IMR-90 (cell line): ENCODE results near the gene DUSP7. TPM values are rescaled to one million over a fixed set of nuclear protein-coding genes. Genes with fewer than 3 reads are reported as not detected.

Experiments used
- ATAC-seq: fragments of 200-7000 bp; cut with Tn5 transposase; 2 replicates; pipeline ENCODE4 v1.9.1; 2020; ENCODE audit warnings: low read depth, mild to moderate bottlenecking, moderate library complexity
- BruUV-seq: library from RNA; stranded (reverse); fragments of 400-500 nt; replicated peaks from 2 replicates; lab custom pipeline; 2021; lab: Mats Ljungman, UMichigan
- CTCF ChIA-PET: fragments of 300-600 bp; formaldehyde crosslinking; extraction: SDS; loops from one replicate; lab custom pipeline; 2021; ENCODE audit warnings: antibody characterized with exemption; lab: Yijun Ruan, JAX
- POLR2A ChIA-PET: fragments of 300-600 bp; sonication (Branson Sonifier 250); formaldehyde crosslinking; loops from one replicate; lab custom pipeline; 2022; ENCODE audit warnings: antibody characterized with exemption; ENCODE audit not compliant: unreplicated experiment; lab: Charles Lee
- DNase-seq: peaks from one replicate; pipeline ENCODE4 v3.0.0; 2013
- H2AFZ ChIP-seq: replicated peaks from 2 replicates; pipeline ENCODE3; 2013; ENCODE audit warnings: low read length, mild to moderate bottlenecking; ENCODE audit not compliant: poor library complexity
- H2AK5ac ChIP-seq: 2 replicates; pipeline ENCODE4 v1.6.1; 2013; ENCODE audit warnings: low read depth, low read length, inconsistent platforms
- H2AK9ac ChIP-seq: replicated peaks from 2 replicates; pipeline ENCODE3; 2013; ENCODE audit warnings: mild to moderate bottlenecking, low read depth, low read length, moderate library complexity; ENCODE audit not compliant: poor library complexity
- H2BK120ac ChIP-seq: 2 replicates; pipeline ENCODE4 v1.6.1; 2013; ENCODE audit warnings: low read depth, low read length, inconsistent platforms
- H2BK15ac ChIP-seq: 3 replicates; pipeline ENCODE4 v1.6.1; 2013; ENCODE audit warnings: low read depth, low read length, inconsistent platforms
- H2BK20ac ChIP-seq: 2 replicates; pipeline ENCODE4 v1.6.1; 2013; ENCODE audit warnings: low read depth, mild to moderate bottlenecking, inconsistent platforms, low read length, moderate library complexity
- H2BK5ac ChIP-seq: 2 replicates; pipeline ENCODE4 v1.6.1; 2013; ENCODE audit warnings: mild to moderate bottlenecking, low read depth, low read length, inconsistent platforms; ENCODE audit not compliant: poor library complexity, severe bottlenecking
- H3K14ac ChIP-seq: replicated peaks from 2 replicates; pipeline ENCODE4 v1.6.1; 2013; ENCODE audit warnings: low read depth, low read length, inconsistent platforms
- H3K18ac ChIP-seq: 2 replicates; pipeline ENCODE4 v1.6.1; 2013; ENCODE audit warnings: low read depth, low read length, control low read depth
- H3K23ac ChIP-seq: 2 replicates; pipeline ENCODE4 v1.6.1; 2013; ENCODE audit warnings: low read depth, low read length, inconsistent platforms
- H3K27ac ChIP-seq: 2 replicates; pipeline ENCODE4 v1.5.1; 2013; ENCODE audit warnings: mild to moderate bottlenecking, control low read depth, low read length; ENCODE audit not compliant: insufficient read depth
- H3K27me3 ChIP-seq: 2 replicates; pipeline ENCODE4 v1.6.1; 2013; ENCODE audit warnings: low read length; ENCODE audit not compliant: control insufficient read depth, insufficient read depth
- H3K36me3 ChIP-seq: 2 replicates; pipeline ENCODE4 v1.6.1; 2013; ENCODE audit warnings: low read length, mixed read lengths; ENCODE audit not compliant: control insufficient read depth, insufficient read depth
- H3K4ac ChIP-seq: 2 replicates; pipeline ENCODE4 v1.6.1; 2013; ENCODE audit warnings: low read depth, low read length, inconsistent platforms
- H3K4me1 ChIP-seq: 2 replicates; pipeline ENCODE4 v1.6.1; 2013; ENCODE audit warnings: low read length, mixed read lengths; ENCODE audit not compliant: control insufficient read depth, insufficient read depth
- H3K4me2 ChIP-seq: 2 replicates; pipeline ENCODE4 v1.6.1; 2013; ENCODE audit warnings: low read depth, mild to moderate bottlenecking, control low read depth, low read length, moderate library complexity
- H3K4me3 ChIP-seq: 2 replicates; pipeline ENCODE4 v1.5.1; 2013; ENCODE audit warnings: low read depth, mild to moderate bottlenecking, control low read depth, low read length, moderate library complexity; ENCODE audit not compliant: insufficient read depth
- H3K56ac ChIP-seq: 2 replicates; pipeline ENCODE4 v1.6.1; 2013; ENCODE audit warnings: low read length, inconsistent platforms; ENCODE audit not compliant: insufficient read depth; ENCODE audit errors: extremely low read depth
- H3K79me1 ChIP-seq, 2 experiments: 2 replicates each; pipeline ENCODE4 v1.6.1; 2013; ENCODE audit warnings: low read length in 2 of 2, inconsistent platforms in 1 of 2, low read depth in 1 of 2
- H3K9ac ChIP-seq: 2 replicates; pipeline ENCODE4 v1.6.1; 2013; ENCODE audit warnings: low read depth, low read length, control low read depth
- H3K9me1 ChIP-seq: 2 replicates; pipeline ENCODE4 v1.6.1; 2013; ENCODE audit warnings: low read length, inconsistent platforms; ENCODE audit not compliant: insufficient read depth
- H3K9me3 ChIP-seq: 2 replicates; pipeline ENCODE4 v1.6.1; 2013; ENCODE audit warnings: low read length; ENCODE audit not compliant: control insufficient read depth, insufficient read depth
- H4K20me1 ChIP-seq: 2 replicates; pipeline ENCODE4 v1.6.1; 2013; ENCODE audit warnings: low read length, inconsistent platforms; ENCODE audit not compliant: insufficient read depth
- H4K5ac ChIP-seq: 2 replicates; pipeline ENCODE4 v1.6.1; 2013; ENCODE audit warnings: mild to moderate bottlenecking, low read depth, low read length, control low read depth
- H4K8ac ChIP-seq, 2 experiments: 2 replicates each; pipeline ENCODE4 v1.6.1; 2013; ENCODE audit warnings: low read depth in 2 of 2, low read length in 2 of 2, control low read depth in 1 of 2, inconsistent platforms in 1 of 2
- H4K91ac ChIP-seq: 2 replicates; pipeline ENCODE4 v1.6.1; 2013; ENCODE audit warnings: low read depth, low read length, inconsistent platforms; ENCODE audit not compliant: insufficient read depth
- BHLHE40 ChIP-seq: fragments of 150-350 bp; IDR thresholded peaks from 2 replicates; pipeline ENCODE4 v1.6.1; 2016; ENCODE audit warnings: mild to moderate bottlenecking, low read depth, low read length
- CEBPB ChIP-seq: IDR thresholded peaks from 2 replicates; pipeline ENCODE4 v1.6.1; 2012; ENCODE audit warnings: low read depth, low read length, improper control_type of control experiment
- CHD1 ChIP-seq: IDR thresholded peaks from 2 replicates; pipeline ENCODE4 v1.6.1; 2012; ENCODE audit warnings: low read depth, low read length, improper control_type of control experiment
- CTCF ChIP-seq: conservative IDR thresholded peaks from 2 replicates; pipeline ENCODE4 v1.5.1; 2012; ENCODE audit warnings: mild to moderate bottlenecking, low read depth, low read length, improper control_type of control experiment
- ELK1 ChIP-seq: fragments of 150-350 bp; IDR thresholded peaks from 2 replicates; pipeline ENCODE4 v1.6.1; 2016; ENCODE audit warnings: low read depth, mild to moderate bottlenecking, low read length, moderate library complexity, borderline replicate concordance
- FOS ChIP-seq: fragments of 150-350 bp; IDR thresholded peaks from 2 replicates; pipeline ENCODE4 v1.6.1; 2016; ENCODE audit warnings: low read depth, low read length
- MAFK ChIP-seq: IDR thresholded peaks from 2 replicates; pipeline ENCODE4 v1.6.1; 2012; ENCODE audit warnings: low read depth, low read length, improper control_type of control experiment
- MAZ ChIP-seq: IDR thresholded peaks from 2 replicates; pipeline ENCODE4 v1.6.1; 2012; ENCODE audit warnings: low read depth, mild to moderate bottlenecking, low read length, improper control_type of control experiment, moderate library complexity, borderline replicate concordance
- MXI1 ChIP-seq: IDR thresholded peaks from 2 replicates; pipeline ENCODE4 v1.6.1; 2012; ENCODE audit warnings: low read depth, mild to moderate bottlenecking, low read length, moderate library complexity, borderline replicate concordance
- POLR2A ChIP-seq: IDR thresholded peaks from 2 replicates; pipeline ENCODE4 v1.6.1; 2012; ENCODE audit warnings: mild to moderate bottlenecking, low read depth, low read length
- RAD21 ChIP-seq: IDR thresholded peaks from 2 replicates; pipeline ENCODE4 v1.6.1; 2012; ENCODE audit warnings: low read length, improper control_type of control experiment
- RCOR1 ChIP-seq: IDR thresholded peaks from 2 replicates; pipeline ENCODE4 v1.6.1; 2012; ENCODE audit warnings: mild to moderate bottlenecking, low read length, improper control_type of control experiment; ENCODE audit not compliant: insufficient replicate concordance
- RFX5 ChIP-seq: IDR thresholded peaks from 2 replicates; pipeline ENCODE4 v1.8.0; 2012; ENCODE audit warnings: low read depth, mild to moderate bottlenecking, low read length, moderate library complexity
- SMC3 ChIP-seq: fragments of 150-350 bp; IDR thresholded peaks from 2 replicates; pipeline ENCODE4 v1.6.1; 2016; ENCODE audit warnings: low read depth, mild to moderate bottlenecking, antibody characterized with exemption, low read length, moderate library complexity
- USF2 ChIP-seq: fragments of 150-350 bp; IDR thresholded peaks from 2 replicates; pipeline ENCODE4 v1.6.1; 2017; ENCODE audit warnings: mild to moderate bottlenecking, antibody characterized with exemption, low read length, low read depth
- WGBS, 2 experiments: methylation state at CpG; one replicate each; pipeline versions ENCODE4 v1.1.5 to v1.1.7; 2013; ENCODE audit warnings: missing lambda C conversion rate in 2 of 2; ENCODE audit not compliant: insufficient read length in 1 of 2; ENCODE audit errors: extremely low coverage in 2 of 2; 5-methylcytosine and 5-hydroxymethylcytosine counted together
- dilution Hi-C: fragments of 300-500 bp; cut with HindIII; formaldehyde crosslinking; loops from one replicate; pipeline ENCODE4 v1.14.3; 2018; ENCODE audit warnings: low sequenced_read_pairs; ENCODE audit not compliant: unreplicated experiment
- in situ Hi-C: fragments of 300-500 bp; cut with MboI; formaldehyde crosslinking; loops from 3 replicates; pipeline ENCODE4 v1.14.3; 2019; ENCODE audit warnings: low sequenced_read_pairs, inconsistent platforms, mixed read lengths
- intact Hi-C: fragments of 100-400 bp; cut with micrococcal nuclease; formaldehyde crosslinking; loops from 2 replicates; pipeline ENCODE4 v1.10.0; 2022
- polyA plus RNA-seq, 3 experiments: library from polyadenylated mRNA; depleted of rRNA; stranded (reverse); fragments of >200 nt; gene quantifications; 2 replicates each; pipeline ENCODE4 v1.2.3, GENCODE V29; 2012; ENCODE audit warnings: low replicate concordance in 1 of 3
- total RNA-seq: library from RNA; depleted of rRNA; stranded (reverse); fragments of >200 nt; gene quantifications from 2 replicates; pipeline ENCODE4 v1.2.3, GENCODE V29; 2012

The DUSP7 gene
- total and polyA plus RNA-seq, 2 of the 4 experiments (the other 2 are of a cell fraction): 9.3 to 24.0 TPM

- H3K36me3 ChIP-seq: no peaks in the 10 kb centered on the region
- H2BK5ac ChIP-seq: no peak overlapping the region
- H3K9me1 ChIP-seq: peaks cover 13% of the 10 kb centered on the region; the same call in 1 of the 2 replicates
- H3K27me3 ChIP-seq: no peaks in the 10 kb centered on the region
- no peaks in the 10 kb centered on the region for H4K20me1 ChIP-seq
- H3K27ac ChIP-seq: no peak overlapping the region
- ATAC-seq (no peak), DNase-seq (no peak)
- no peak overlapping the region for H4K5ac ChIP-seq
- H3K9ac ChIP-seq: no peak overlapping the region
- H4K91ac ChIP-seq: no peak overlapping the region
- H2BK20ac ChIP-seq: no peak overlapping the region
- no TSS peak for BruUV-seq
- no peak overlapping the region for H2AK9ac ChIP-seq
- H3K4me2 ChIP-seq: no peak overlapping the region
- H3K56ac ChIP-seq: no peak overlapping the region
- H3K9me3 ChIP-seq: no peaks in the 10 kb centered on the region
- H3K4ac ChIP-seq: no peak overlapping the region
- intact Hi-C loops (no loop called here), dilution Hi-C loops (no loop called here), in situ Hi-C loops (no loop called here)
- no peak overlapping the region for H3K23ac ChIP-seq
- no peak overlapping the region for H3K4me3 ChIP-seq
- H2BK15ac ChIP-seq: no peak overlapping the region
- H3K14ac ChIP-seq: no peak overlapping the region
- peaks cover 10% of the 10 kb centered on the region for H3K4me1 ChIP-seq
- no peak overlapping the region for H2AFZ ChIP-seq
- TF ChIP-seq CEBPB (no peak), FOS (no peak), RCOR1 (no peak), MAZ (no peak), USF2 (no peak), RAD21 (no peak), ELK1 (no peak), RFX5 (no peak), CTCF (no peak), POLR2A (no peak), MAFK (no peak), MXI1 (no peak), SMC3 (no peak), BHLHE40 (no peak), CHD1 (no peak)
- H4K8ac ChIP-seq: no peak overlapping the region
- CTCF ChIA-PET: interaction anchor here (0.6 kb wide), 1 partner anchor 430 kb away, joined by 7 read pairs; no protein-coding TSS in a partner anchor
- H2BK120ac ChIP-seq: no peak overlapping the region
- POLR2A ChIA-PET: interaction anchor here (0.5 kb wide), 1 partner anchor 23 kb away, joined by 4 read pairs; the partner anchor contains the start of gene RPL29
- H3K18ac ChIP-seq: no peak overlapping the region
- WGBS, 2 experiments: 95% methylated on average over 15 of the region's 21 CpGs; no CpG with 5 or more reads in 1 of the 2 experiments
- no peaks in the 10 kb centered on the region for H3K79me1 ChIP-seq
- H2AK5ac ChIP-seq: peak overlapping the region; percentile 50; the same call in 1 of the 2 replicates
Measured at GRCh38 chr3:52018319-52019000, 37.9 kb downstream of the DUSP7 start.
